Activated CD8-positive, alpha-beta T cell treated with anti-CD3 and anti-CD28 coated beads for 36 hours (primary cell): ENCODE measurements around the gene OSR1. TPM values are rescaled to one million over a fixed set of nuclear protein-coding genes. Genes with fewer than 3 reads are reported as not detected.

Experiments used
- ATAC-seq: fragments of 200-7000 bp; cut with Tn5 transposase; one replicate; pipeline ENCODE4 v1.10.0; 2021; ENCODE audit warnings: mild to moderate bottlenecking, moderate library complexity
- CTCF ChIA-PET: fragments of 350-600 bp; sonication (Branson Sonifier 250); formaldehyde crosslinking; loops from one replicate; lab custom pipeline; 2021; ENCODE audit warnings: antibody characterized with exemption; lab: Charles Lee
- POLR2A ChIA-PET: fragments of 350-600 bp; sonication (Branson Sonifier 250); formaldehyde crosslinking; loops from one replicate; lab custom pipeline; 2021; ENCODE audit warnings: antibody characterized with exemption; lab: Charles Lee
- DNase-seq: peaks from one replicate; pipeline ENCODE4 v3.0.0-alpha.2; 2020
- H3K27ac Mint-ChIP-seq: one replicate; pipeline ENCODE4 v1.8.0; 2021; ENCODE audit warnings: mild to moderate bottlenecking, mixed read lengths
- H3K27me3 Mint-ChIP-seq: one replicate; pipeline ENCODE4 v1.8.0; 2021; ENCODE audit warnings: mixed read lengths
- H3K36me3 Mint-ChIP-seq: one replicate; pipeline ENCODE4 v1.8.0; 2021; ENCODE audit warnings: low read depth, mixed read lengths
- H3K4me1 Mint-ChIP-seq: one replicate; pipeline ENCODE4 v1.8.0; 2021; ENCODE audit warnings: low read depth, mixed read lengths
- H3K4me3 Mint-ChIP-seq: one replicate; pipeline ENCODE4 v1.8.0; 2021; ENCODE audit warnings: mild to moderate bottlenecking, moderate library complexity, mixed read lengths
- H3K9me3 Mint-ChIP-seq: one replicate; pipeline ENCODE4 v1.8.0; 2021; ENCODE audit warnings: mixed read lengths
- intact Hi-C: fragments of 100-400 bp; cut with micrococcal nuclease; formaldehyde crosslinking; loops from one replicate; pipeline ENCODE4 v1.10.0; 2022
- total RNA-seq, 2 experiments: library from RNA; stranded (reverse); gene quantifications; one replicate each; pipeline ENCODE4 v1.2.3, GENCODE V29; 2021
- TF ChIP-seq, protein P1 (sequence below): fragments of 200-600 bp; IDR thresholded peaks from one replicate; pipeline ENCODE4 v1.8.0; 2022; ENCODE audit warnings: antibody characterized with exemption, mild to moderate bottlenecking

Gene OSR1
- total RNA-seq, 2 experiments from 2014 or later, result not detected

- DNase-seq, result no peak
- CTCF ChIA-PET, result no interaction called here
- TF ChIP-seq, protein P1, sequence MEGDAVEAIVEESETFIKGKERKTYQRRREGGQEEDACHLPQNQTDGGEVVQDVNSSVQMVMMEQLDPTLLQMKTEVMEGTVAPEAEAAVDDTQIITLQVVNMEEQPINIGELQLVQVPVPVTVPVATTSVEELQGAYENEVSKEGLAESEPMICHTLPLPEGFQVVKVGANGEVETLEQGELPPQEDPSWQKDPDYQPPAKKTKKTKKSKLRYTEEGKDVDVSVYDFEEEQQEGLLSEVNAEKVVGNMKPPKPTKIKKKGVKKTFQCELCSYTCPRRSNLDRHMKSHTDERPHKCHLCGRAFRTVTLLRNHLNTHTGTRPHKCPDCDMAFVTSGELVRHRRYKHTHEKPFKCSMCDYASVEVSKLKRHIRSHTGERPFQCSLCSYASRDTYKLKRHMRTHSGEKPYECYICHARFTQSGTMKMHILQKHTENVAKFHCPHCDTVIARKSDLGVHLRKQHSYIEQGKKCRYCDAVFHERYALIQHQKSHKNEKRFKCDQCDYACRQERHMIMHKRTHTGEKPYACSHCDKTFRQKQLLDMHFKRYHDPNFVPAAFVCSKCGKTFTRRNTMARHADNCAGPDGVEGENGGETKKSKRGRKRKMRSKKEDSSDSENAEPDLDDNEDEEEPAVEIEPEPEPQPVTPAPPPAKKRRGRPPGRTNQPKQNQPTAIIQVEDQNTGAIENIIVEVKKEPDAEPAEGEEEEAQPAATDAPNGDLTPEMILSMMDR, result no peak
- Mint-ChIP-seq H3K36me3 (peaks cover 2% of the 10 kb centered on the region), H3K27ac (no peak overlapping the region), H3K4me3 (no peak overlapping the region), H3K27me3 (no peaks in the 10 kb centered on the region), H3K9me3 (no peaks in the 10 kb centered on the region), H3K4me1 (no peaks in the 10 kb centered on the region)
- POLR2A ChIA-PET, result no interaction called here
- no peak for ATAC-seq
- intact Hi-C loops, result no loop called here
Observed at GRCh38 chr2:19330436-19330835, 28.0 kb downstream of the OSR1 start.

DNA sequence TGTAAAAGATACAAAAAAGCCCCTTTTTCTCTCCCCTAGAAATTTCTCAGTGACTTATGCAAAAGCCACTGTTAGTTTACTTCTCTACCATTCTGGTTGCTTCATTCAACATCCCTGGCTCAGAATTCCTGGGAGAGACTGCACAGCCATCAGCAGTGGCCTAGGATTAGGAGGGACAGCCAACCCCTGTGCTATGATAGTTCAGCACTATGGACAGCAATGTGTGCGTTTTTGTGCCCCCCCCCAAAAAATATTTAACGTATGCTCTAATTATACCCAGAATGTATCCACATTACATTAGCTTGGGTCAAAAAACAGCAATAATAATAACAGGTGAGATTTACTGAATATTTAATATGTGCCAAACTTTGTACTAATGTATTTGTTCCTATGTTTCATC is 29.0 kb downstream of the OSR1 start:
- intact Hi-C loops, result no loop called here
- Mint-ChIP-seq H3K9me3 (no peaks in the 10 kb centered on the region), H3K27me3 (no peaks in the 10 kb centered on the region), H3K4me3 (no peak overlapping the region), H3K27ac (no peak overlapping the region), H3K4me1 (no peaks in the 10 kb centered on the region), H3K36me3 (peaks cover 2% of the 10 kb centered on the region)
- no peak for ATAC-seq
- TF ChIP-seq, protein P1, result no peak
- ChIA-PET CTCF (no interaction called here), POLR2A (no interaction called here)
- DNase-seq, result no peak

GRCh38 chr2:19327496-19327895 is 30.9 kb downstream of the OSR1 start:
- TF ChIP-seq, protein P1, result no peak
- intact Hi-C loops, result no loop called here
- no peaks in the 10 kb centered on the region for H3K4me1 Mint-ChIP-seq
- DNase-seq (no peak), ATAC-seq (no peak)
- H3K36me3 Mint-ChIP-seq, result peaks cover 2% of the 10 kb centered on the region
- ChIA-PET POLR2A (no interaction called here), CTCF (no interaction called here)
- H3K27ac Mint-ChIP-seq, result no peak overlapping the region
- H3K4me3 Mint-ChIP-seq, result no peak overlapping the region
- no peaks in the 10 kb centered on the region for H3K9me3 Mint-ChIP-seq
- no peaks in the 10 kb centered on the region for H3K27me3 Mint-ChIP-seq

GRCh38 chr2:19321946-19322345 is 36.5 kb downstream of the OSR1 start:
- POLR2A ChIA-PET, result no interaction called here
- intact Hi-C loops, result no loop called here
- H3K27ac Mint-ChIP-seq, result no peak overlapping the region
- H3K4me1 Mint-ChIP-seq, result no peaks in the 10 kb centered on the region
- H3K4me3 Mint-ChIP-seq, result no peak overlapping the region
- TF ChIP-seq, protein P1, result no peak
- no peaks in the 10 kb centered on the region for H3K36me3 Mint-ChIP-seq
- ATAC-seq (no peak), DNase-seq (no peak)
- CTCF ChIA-PET, result no interaction called here
- no peaks in the 10 kb centered on the region for H3K9me3 Mint-ChIP-seq
- no peaks in the 10 kb centered on the region for H3K27me3 Mint-ChIP-seq

DNA sequence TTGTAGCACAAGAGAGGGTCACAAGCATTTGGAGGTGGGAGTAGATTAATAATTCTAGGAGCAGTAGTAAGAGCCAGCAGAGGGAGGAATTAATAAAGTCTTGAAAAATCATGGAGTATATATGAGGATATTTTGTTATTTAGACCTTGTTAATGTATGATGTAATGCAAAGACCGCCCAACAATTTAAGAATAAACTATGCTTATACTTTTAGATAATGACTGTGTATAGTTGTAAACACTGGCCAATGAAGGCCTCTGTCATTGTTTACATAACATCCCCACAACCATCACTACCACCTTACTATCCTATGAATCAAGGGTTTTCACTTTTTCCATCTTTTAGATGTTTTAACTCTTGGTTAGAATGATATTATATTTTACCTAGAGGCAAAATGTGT is 37.6 kb downstream of the OSR1 start:
- Mint-ChIP-seq H3K36me3 (no peaks in the 10 kb centered on the region), H3K4me3 (no peak overlapping the region), H3K4me1 (no peaks in the 10 kb centered on the region), H3K9me3 (no peaks in the 10 kb centered on the region), H3K27ac (no peak overlapping the region), H3K27me3 (no peaks in the 10 kb centered on the region)
- TF ChIP-seq, protein P1, result no peak
- DNase-seq (no peak), ATAC-seq (no peak)
- ChIA-PET POLR2A (no interaction called here), CTCF (no interaction called here)
- intact Hi-C loops, result no loop called here
